Stimulated activated naive CD8-positive, alpha-beta T cell treated with anti-CD3 and anti-CD28 coated beads, Interleukin-15, Interleukin-2, amounts not matched to agents 100 ng/mL and 50 ng/mL, for 24 hours (primary cell): Measurements from ENCODE around the gene TWNK.

Experiments used
- H3K27ac Mint-ChIP-seq: one replicate; pipeline ENCODE4 v1.8.0; 2021; ENCODE audit warnings: mild to moderate bottlenecking, mixed read lengths
- H3K27me3 Mint-ChIP-seq: one replicate; pipeline ENCODE4 v1.8.0; 2021; ENCODE audit warnings: mixed read lengths
- H3K36me3 Mint-ChIP-seq: one replicate; pipeline ENCODE4 v1.8.0; 2021; ENCODE audit warnings: low read depth, mixed read lengths
- H3K4me1 Mint-ChIP-seq: one replicate; pipeline ENCODE4 v1.8.0; 2021; ENCODE audit warnings: low read depth, mixed read lengths
- H3K4me3 Mint-ChIP-seq: one replicate; pipeline ENCODE4 v1.8.0; 2021; ENCODE audit warnings: mild to moderate bottlenecking, mixed read lengths
- H3K9me3 Mint-ChIP-seq: one replicate; pipeline ENCODE4 v1.8.0; 2021; ENCODE audit warnings: mixed read lengths

TWNK gene

DNA sequence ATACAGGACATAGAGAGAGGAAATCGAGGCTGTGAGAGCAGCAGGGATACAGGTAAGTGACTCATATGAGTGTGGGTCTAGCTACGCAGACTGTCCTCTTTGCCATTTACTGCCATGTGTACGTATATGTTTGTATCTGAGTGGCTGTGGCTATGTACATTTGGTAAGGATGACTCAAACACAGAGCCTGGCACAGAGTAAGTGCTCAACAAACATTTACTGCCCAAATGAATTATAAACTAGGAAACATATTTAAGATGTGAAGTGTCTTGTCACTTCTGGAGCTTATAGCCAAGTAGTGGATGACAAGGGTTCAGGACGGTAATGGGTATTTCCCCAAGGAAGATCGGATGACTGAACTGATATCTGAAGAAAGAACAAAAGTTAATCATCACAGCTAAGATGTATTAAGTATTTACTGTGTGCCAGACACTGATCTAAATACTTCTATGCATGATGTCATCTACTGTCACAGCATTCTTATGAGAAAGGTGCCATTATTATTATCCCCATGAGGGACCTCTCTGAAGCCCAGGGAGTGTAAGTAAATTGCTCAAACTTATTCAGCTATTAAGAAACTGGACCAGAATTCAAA is 6.1 kb upstream of the TWNK start:
- Mint-ChIP-seq H3K36me3 (peaks cover 26% of the 10 kb centered on the region), H3K27ac (no peak overlapping the region), H3K27me3 (no peaks in the 10 kb centered on the region), H3K4me1 (peaks cover 8% of the 10 kb centered on the region), H3K9me3 (no peaks in the 10 kb centered on the region), H3K4me3 (no peak overlapping the region)

GRCh38 chr10:100982916-100983830 is 4.2 kb upstream of the TWNK start:
- H3K27me3 Mint-ChIP-seq = no peaks in the 10 kb centered on the region
- H3K4me1 Mint-ChIP-seq = peaks cover 19% of the 10 kb centered on the region
- H3K9me3 Mint-ChIP-seq = no peaks in the 10 kb centered on the region
- H3K4me3 Mint-ChIP-seq = no peak overlapping the region
- no peak overlapping the region for H3K27ac Mint-ChIP-seq
- H3K36me3 Mint-ChIP-seq = peaks cover 37% of the 10 kb centered on the region

DNA sequence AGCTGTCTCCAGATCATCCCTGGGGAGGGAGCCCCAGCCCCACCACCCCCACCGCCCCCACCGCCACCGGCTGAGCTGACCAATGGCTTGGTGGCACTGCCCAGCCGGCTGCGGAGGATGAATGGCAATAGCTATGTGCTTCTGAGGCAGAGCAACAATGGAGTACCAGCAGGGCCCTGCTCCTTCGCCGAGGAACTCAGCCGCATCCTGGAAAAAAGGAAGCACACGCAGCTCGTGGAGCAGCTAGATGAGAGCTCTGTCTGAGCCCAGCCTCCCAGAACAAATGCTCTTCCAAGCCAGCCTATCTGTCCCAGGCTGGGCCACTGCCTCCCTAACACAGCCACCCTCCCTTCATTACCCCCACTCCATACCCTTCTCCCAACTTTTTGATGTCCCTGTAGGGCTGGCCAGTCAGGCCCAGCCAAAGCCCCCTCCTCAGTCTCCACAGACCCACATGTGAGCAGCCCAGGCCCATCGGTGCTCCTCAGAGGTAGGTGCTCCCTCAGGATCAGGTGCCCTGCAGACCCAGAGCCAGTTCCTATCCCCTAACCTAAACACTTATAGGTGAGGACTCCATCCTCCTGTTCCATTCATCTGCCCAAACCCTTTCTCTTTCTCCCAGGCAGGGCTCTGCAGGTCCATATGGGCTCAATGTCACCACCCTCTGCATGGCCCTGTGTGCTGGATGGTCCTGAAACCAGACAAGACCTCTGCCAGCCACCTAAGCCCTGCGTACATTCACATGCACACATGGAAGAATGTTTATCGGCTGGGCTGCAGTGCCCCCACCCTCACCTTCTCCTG is 3.3 kb upstream of the TWNK start:
- no peaks in the 10 kb centered on the region for H3K27me3 Mint-ChIP-seq
- H3K36me3 Mint-ChIP-seq = peaks cover 35% of the 10 kb centered on the region
- no peak overlapping the region for H3K27ac Mint-ChIP-seq
- H3K9me3 Mint-ChIP-seq = no peaks in the 10 kb centered on the region
- peaks cover 28% of the 10 kb centered on the region for H3K4me1 Mint-ChIP-seq
- no peak overlapping the region for H3K4me3 Mint-ChIP-seq

DNA sequence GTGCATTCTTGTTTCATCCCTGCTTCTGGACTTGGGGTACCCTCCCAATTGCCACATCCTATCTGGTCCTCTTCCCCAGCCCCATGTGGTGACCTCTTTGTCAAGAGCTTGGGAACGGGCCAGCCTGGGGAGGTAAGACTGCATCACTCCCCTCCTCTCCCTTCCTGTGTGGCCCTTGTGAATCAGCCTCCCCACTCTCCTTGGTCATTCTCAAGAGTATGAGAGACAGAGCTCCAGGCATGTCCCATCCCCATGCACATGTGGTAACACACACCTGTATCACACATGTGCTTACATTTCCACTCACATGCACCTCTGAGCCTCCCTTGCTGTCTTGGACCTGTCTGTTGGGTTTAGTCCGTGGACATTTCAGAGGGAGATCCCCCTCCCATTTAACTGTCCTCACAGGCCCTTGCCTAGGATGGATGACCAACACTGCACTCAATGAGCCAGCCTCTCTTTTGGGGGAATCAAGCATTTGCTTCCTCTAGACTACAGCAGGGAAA is 2.6 kb upstream of the TWNK start:
- H3K9me3 Mint-ChIP-seq = no peaks in the 10 kb centered on the region
- peaks cover 40% of the 10 kb centered on the region for H3K36me3 Mint-ChIP-seq
- H3K27me3 Mint-ChIP-seq = no peaks in the 10 kb centered on the region
- peaks cover 35% of the 10 kb centered on the region for H3K4me1 Mint-ChIP-seq
- H3K27ac Mint-ChIP-seq = no peak overlapping the region
- H3K4me3 Mint-ChIP-seq = no peak overlapping the region

DNA sequence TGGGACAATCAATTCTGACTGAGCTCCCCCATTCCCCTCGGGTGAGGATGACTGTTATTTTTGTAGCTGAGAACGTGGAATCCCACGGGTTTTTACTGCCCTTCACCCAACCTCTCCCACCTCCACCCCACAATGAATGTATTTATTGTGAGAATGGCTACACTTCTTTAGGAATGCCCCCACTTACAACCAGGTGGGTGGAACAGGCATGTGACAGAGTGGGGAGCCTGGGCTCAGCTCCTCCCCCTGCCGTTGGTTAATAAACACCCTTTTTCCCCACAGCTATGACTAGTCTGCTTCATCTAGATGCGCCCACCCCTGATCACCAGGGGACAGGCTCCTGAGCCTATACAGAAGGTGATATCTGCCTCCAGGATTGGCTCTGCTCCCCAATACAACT is 2.0 kb upstream of the TWNK start:
- H3K4me1 Mint-ChIP-seq = peaks cover 37% of the 10 kb centered on the region
- no peaks in the 10 kb centered on the region for H3K27me3 Mint-ChIP-seq
- H3K4me3 Mint-ChIP-seq = no peak overlapping the region
- no peak overlapping the region for H3K27ac Mint-ChIP-seq
- H3K36me3 Mint-ChIP-seq = peaks cover 43% of the 10 kb centered on the region
- H3K9me3 Mint-ChIP-seq = no peaks in the 10 kb centered on the region

- Mint-ChIP-seq H3K27me3 (no peaks in the 10 kb centered on the region), H3K36me3 (peaks cover 50% of the 10 kb centered on the region), H3K4me3 (peak overlapping the region; percentile 98), H3K27ac (peak overlapping the region; percentile 99), H3K9me3 (no peaks in the 10 kb centered on the region), H3K4me1 (peaks cover 47% of the 10 kb centered on the region)
These were observed 756 bp upstream of the TWNK start for GRCh38 chr10:100986623-100986951.

DNA sequence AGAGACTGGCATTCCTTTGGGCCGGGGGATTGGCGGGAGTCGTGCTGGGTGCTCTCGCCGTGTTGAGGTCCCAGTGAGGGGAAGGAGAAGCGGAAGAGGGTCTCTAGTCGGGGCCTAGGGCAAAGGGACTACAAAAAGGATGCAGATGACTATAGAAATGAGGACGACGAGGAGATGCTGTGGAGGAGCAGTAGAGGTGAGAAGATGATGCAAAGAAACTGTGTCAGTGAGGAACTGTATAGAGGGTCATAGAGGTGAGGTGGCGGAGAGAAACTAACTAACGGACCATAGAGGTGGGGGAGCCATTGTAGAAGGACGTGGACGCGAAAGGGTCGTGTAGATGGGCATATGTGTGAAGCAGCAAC is 324 bp downstream of the TWNK start:
- H3K27me3 Mint-ChIP-seq = no peaks in the 10 kb centered on the region
- H3K27ac Mint-ChIP-seq = peak overlapping the region; percentile 99
- peaks cover 47% of the 10 kb centered on the region for H3K4me1 Mint-ChIP-seq
- H3K9me3 Mint-ChIP-seq = no peaks in the 10 kb centered on the region
- H3K36me3 Mint-ChIP-seq = peaks cover 46% of the 10 kb centered on the region
- peak overlapping the region; percentile 98 for H3K4me3 Mint-ChIP-seq

GRCh38 chr10:100988166-100988565 is 823 bp downstream of the TWNK start:
- H3K4me3 Mint-ChIP-seq = peak overlapping the region; percentile 98
- H3K4me1 Mint-ChIP-seq = peaks cover 47% of the 10 kb centered on the region
- peaks cover 42% of the 10 kb centered on the region for H3K36me3 Mint-ChIP-seq
- H3K27ac Mint-ChIP-seq = peak overlapping the region; percentile 99
- no peaks in the 10 kb centered on the region for H3K27me3 Mint-ChIP-seq
- no peaks in the 10 kb centered on the region for H3K9me3 Mint-ChIP-seq

DNA sequence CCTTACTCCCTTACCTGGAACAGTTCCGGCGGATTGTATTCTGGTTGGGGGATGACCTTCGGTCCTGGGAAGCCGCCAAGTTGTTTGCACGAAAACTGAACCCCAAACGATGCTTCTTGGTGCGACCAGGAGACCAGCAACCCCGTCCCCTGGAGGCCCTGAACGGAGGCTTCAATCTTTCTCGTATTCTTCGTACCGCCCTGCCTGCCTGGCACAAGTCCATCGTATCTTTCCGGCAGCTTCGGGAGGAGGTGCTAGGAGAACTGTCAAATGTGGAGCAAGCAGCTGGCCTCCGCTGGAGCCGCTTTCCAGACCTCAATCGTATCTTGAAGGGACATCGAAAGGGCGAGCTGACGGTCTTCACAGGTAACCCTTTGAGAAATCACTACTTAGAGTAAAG is 1.7 kb downstream of the TWNK start:
- no peaks in the 10 kb centered on the region for H3K27me3 Mint-ChIP-seq
- H3K27ac Mint-ChIP-seq = peak overlapping the region; percentile 55
- peaks cover 47% of the 10 kb centered on the region for H3K36me3 Mint-ChIP-seq
- peaks cover 47% of the 10 kb centered on the region for H3K4me1 Mint-ChIP-seq
- peak overlapping the region; percentile 98 for H3K4me3 Mint-ChIP-seq
- no peaks in the 10 kb centered on the region for H3K9me3 Mint-ChIP-seq

GRCh38 chr10:100993986-100994708 is 6.8 kb downstream of the TWNK start:
- H3K36me3 Mint-ChIP-seq = peaks cover 37% of the 10 kb centered on the region
- no peak overlapping the region for H3K4me3 Mint-ChIP-seq
- no peaks in the 10 kb centered on the region for H3K9me3 Mint-ChIP-seq
- peaks cover 38% of the 10 kb centered on the region for H3K4me1 Mint-ChIP-seq
- H3K27ac Mint-ChIP-seq = no peak overlapping the region
- no peaks in the 10 kb centered on the region for H3K27me3 Mint-ChIP-seq

GRCh38 chr10:100995181-100995580 is 7.8 kb downstream of the TWNK start:
- Mint-ChIP-seq H3K4me1 (peaks cover 32% of the 10 kb centered on the region), H3K36me3 (peaks cover 29% of the 10 kb centered on the region), H3K27me3 (no peaks in the 10 kb centered on the region), H3K9me3 (no peaks in the 10 kb centered on the region), H3K4me3 (no peak overlapping the region), H3K27ac (no peak overlapping the region)

DNA sequence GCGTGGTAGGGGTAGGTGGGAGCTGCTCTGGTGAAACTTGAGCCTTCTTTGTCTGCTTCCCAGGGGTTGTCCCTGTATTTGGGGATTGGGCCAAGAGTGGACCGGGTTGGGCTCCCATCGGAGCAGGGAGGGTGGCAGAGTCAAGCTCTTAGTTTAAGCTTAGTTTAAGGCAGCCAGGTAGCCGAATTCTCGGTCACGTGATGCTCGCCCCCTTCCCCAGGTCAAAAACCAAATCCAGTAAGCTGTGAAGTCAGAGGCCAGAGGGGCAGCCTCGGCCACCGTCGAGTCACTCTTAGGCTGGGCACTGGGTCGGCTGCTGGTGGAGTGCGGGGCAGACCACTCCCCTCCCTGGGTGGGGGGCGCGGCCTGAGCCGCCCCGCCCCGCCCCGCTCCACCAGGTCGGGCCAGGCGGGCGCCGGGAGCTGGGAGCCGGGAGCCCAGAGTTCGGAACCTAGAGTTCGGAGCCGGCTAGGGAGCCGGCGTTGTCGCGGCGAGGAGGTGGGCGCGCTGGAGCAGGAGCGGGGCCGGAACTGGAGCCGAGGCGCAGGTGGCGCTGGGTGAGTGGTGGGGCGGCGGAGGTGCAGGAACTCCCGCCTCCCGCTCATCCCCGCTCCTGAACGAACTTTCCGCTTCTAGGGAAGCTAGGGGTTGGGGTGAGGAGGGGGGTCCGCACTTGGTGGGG is 9.5 kb downstream of the TWNK start:
- H3K36me3 Mint-ChIP-seq = peaks cover 19% of the 10 kb centered on the region
- peak overlapping the region; percentile 84 for H3K4me3 Mint-ChIP-seq
- no peaks in the 10 kb centered on the region for H3K9me3 Mint-ChIP-seq
- H3K4me1 Mint-ChIP-seq = peaks cover 30% of the 10 kb centered on the region
- H3K27me3 Mint-ChIP-seq = no peaks in the 10 kb centered on the region
- H3K27ac Mint-ChIP-seq = peak overlapping the region; percentile 83

DNA sequence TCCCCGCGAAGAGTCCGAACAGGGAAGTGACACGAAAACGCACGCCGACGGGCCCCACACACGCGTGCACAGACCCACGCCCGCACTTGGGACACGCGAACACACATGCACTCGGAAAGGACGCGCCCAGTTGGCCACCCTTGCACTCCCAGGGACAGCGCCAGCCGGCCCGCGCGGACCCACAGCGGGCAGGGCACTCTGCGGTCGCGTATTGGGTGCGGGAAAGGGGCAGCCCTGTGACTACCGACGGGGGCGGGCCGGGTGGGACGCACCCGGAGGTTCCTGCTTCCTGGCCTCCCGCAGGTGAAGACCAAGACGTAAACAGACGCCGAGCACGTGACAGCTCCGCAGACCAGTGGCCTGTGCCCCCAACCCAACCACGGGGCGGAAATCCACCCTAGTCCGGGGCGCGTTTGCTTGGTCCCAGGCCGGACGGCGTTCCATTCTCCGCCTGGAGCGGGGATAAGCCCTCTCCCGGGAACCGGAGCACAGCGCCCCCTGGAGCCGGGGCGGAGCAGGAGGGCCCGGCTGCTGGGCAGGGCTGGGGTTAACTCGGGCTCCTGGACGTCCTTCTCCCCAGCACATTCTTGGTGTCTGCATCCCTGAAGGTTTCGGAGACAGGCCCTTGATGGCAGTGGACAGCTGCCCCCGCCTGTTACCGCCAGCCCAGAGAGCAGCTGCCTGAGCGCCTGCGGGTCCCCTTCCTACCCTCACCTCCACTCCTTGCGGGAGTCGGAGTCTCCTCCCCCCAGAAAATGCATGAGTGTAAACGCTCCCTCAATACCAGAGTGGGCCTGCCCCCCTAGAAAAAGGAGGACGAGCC is 10.2 kb downstream of the TWNK start:
- peaks cover 16% of the 10 kb centered on the region for H3K36me3 Mint-ChIP-seq
- H3K9me3 Mint-ChIP-seq = no peaks in the 10 kb centered on the region
- peak overlapping the region; percentile 84 for H3K4me3 Mint-ChIP-seq
- H3K27me3 Mint-ChIP-seq = no peaks in the 10 kb centered on the region
- H3K27ac Mint-ChIP-seq = peak overlapping the region; percentile 94
- H3K4me1 Mint-ChIP-seq = peaks cover 30% of the 10 kb centered on the region
